H1 (cell line): ENCODE results near the gene S100A6. TPM values are rescaled to one million over a fixed set of nuclear protein-coding genes. Genes with fewer than 3 reads are reported as not detected.

Experiments used
- CBX8 ChIP-seq: fragments of 300-800, 300-1000 bp; sonication (generic); IDR thresholded peaks from 2 replicates; pipeline ENCODE4 v1.7.1; 2016; ENCODE audit warnings: low read depth, low read length, borderline replicate concordance
- CEBPB ChIP-seq: IDR thresholded peaks from 2 replicates; pipeline ENCODE4 v1.6.1; 2012; ENCODE audit warnings: low read depth, low read length
- FOSL1 ChIP-seq: IDR thresholded peaks from 2 replicates; pipeline ENCODE4 v1.6.1; 2011; ENCODE audit warnings: mild to moderate bottlenecking, low read depth, low read length, moderate library complexity; ENCODE audit not compliant: insufficient read depth
- KDM5A ChIP-seq: fragments of 200-600 bp; IDR thresholded peaks from 2 replicates; pipeline ENCODE4 v1.7.1; 2012; ENCODE audit warnings: mild to moderate bottlenecking, low read length, inconsistent platforms, mixed read lengths
- NANOG ChIP-seq: IDR thresholded peaks from 2 replicates; pipeline ENCODE4 v1.6.1; 2011; ENCODE audit warnings: low read length, low read depth, mild to moderate bottlenecking, inconsistent platforms; ENCODE audit not compliant: insufficient read depth, poor library complexity, severe bottlenecking
- POU5F1 ChIP-seq: IDR thresholded peaks from 2 replicates; pipeline ENCODE4 v1.6.1; 2011; ENCODE audit warnings: low read depth, mild to moderate bottlenecking, low read length, moderate library complexity
- SUZ12 ChIP-seq: fragments of 200-600 bp; sonication (generic); IDR thresholded peaks from 2 replicates; pipeline ENCODE4 v1.6.1; 2012; ENCODE audit warnings: mild to moderate bottlenecking, inconsistent platforms, low read length, moderate library complexity, mixed read lengths
- YY1 ChIP-seq: IDR thresholded peaks from 2 replicates; pipeline ENCODE4 v1.6.1; 2011; ENCODE audit warnings: low read depth, mild to moderate bottlenecking, low read length
- polyA plus RNA-seq, 7 experiments: library from polyadenylated mRNA; depleted of rRNA in 3 of 7; stranded (reverse) in 5 of 7; unstranded in 2 of 7; fragments of >200 nt in 5 of 7; fragments of 200-250 nt in 2 of 7; gene quantifications; 1 replicate in 5 of 7; 2 replicates in 1 of 7; 4 replicates in 1 of 7; pipeline versions ENCODE4 v1.2.1 to v1.2.3, GENCODE V29; 2011 to 2013; ENCODE audit warnings: missing spikeins in 2 of 7, mixed read lengths in 2 of 7
- total RNA-seq: library from RNA; stranded (reverse); fragmentation: NEBNext Ultra II Directional; extraction: Animal tissue kit (Norgen Biotek cat#: 25700); gene quantifications from 2 replicates; pipeline ENCODE4 v1.2.1, GENCODE V29; 2021

The S100A6 gene
- total and polyA plus RNA-seq, 2 of the 8 experiments (the other 6 are each of a cell fraction or from before 2014, with no cell fraction given), result 11.1 to 63.0 TPM

GRCh38 chr1:153563991-153564390 is 28.2 kb upstream of the S100A6 start (continued):
- TF ChIP-seq KDM5A (no peak), YY1 (no peak), FOSL1 (no peak), NANOG (no peak), POU5F1 (no peak), CEBPB (no peak), SUZ12 (no peak), CBX8 (no peak)
